OCI-LY3 (cell line): ENCODE data around the gene TMEM132D.

Experiments
- H2AFZ ChIP-seq: fragments of 200-600, 300-600 bp; shearing (Covaris generic); 2 replicates; pipeline ENCODE4 v1.6.0; 2014; ENCODE audit warnings: antibody characterized with exemption, low read depth, low read length
- H3K27ac ChIP-seq: fragments of 200-600, 300-600 bp; sonication (generic); 2 replicates; pipeline ENCODE4 v1.5.1; 2014; ENCODE audit warnings: mild to moderate bottlenecking, low read length, moderate library complexity, mixed read lengths
- H3K27me3 ChIP-seq: fragments of 200-600, 300-600 bp; sonication (generic); 2 replicates; pipeline ENCODE4 v1.6.1; 2014; ENCODE audit warnings: low read depth, low read length, mixed read lengths
- H3K36me3 ChIP-seq: fragments of 200-600, 300-600 bp; sonication (generic); replicated peaks from 2 replicates; pipeline ENCODE3; 2014; ENCODE audit warnings: low read depth, low read length, mixed read lengths
- H3K4me1 ChIP-seq: fragments of 300-600, 200-600 bp; sonication (generic); 2 replicates; pipeline ENCODE4 v1.6.1; 2014; ENCODE audit warnings: low read length, mixed read lengths
- H3K4me2 ChIP-seq: fragments of 200-600, 300-600 bp; sonication (generic); 2 replicates; pipeline ENCODE4 v1.6.1; 2014; ENCODE audit warnings: low read length, mixed read lengths
- H3K4me3 ChIP-seq: fragments of 300-600, 200-600 bp; sonication (generic); 2 replicates; pipeline ENCODE4 v1.5.1; 2014; ENCODE audit warnings: antibody characterized with exemption, mild to moderate bottlenecking, low read length, moderate library complexity
- H3K79me2 ChIP-seq: fragments of 300-600, 200-600 bp; shearing (Covaris generic); 2 replicates; pipeline ENCODE4 v1.6.1; 2014; ENCODE audit warnings: mild to moderate bottlenecking, low read length, mixed read lengths
- H3K9ac ChIP-seq: fragments of 300-600, 200-600 bp; shearing (Covaris generic); 2 replicates; pipeline ENCODE4 v1.6.0; 2014; ENCODE audit warnings: mild to moderate bottlenecking, low read length, moderate library complexity
- H3K9me3 ChIP-seq: fragments of 200-600, 300-600 bp; shearing (Covaris generic); 2 replicates; pipeline ENCODE4 v1.6.1; 2014; ENCODE audit warnings: low read length, mixed read lengths; ENCODE audit not compliant: insufficient read depth
- H4K20me1 ChIP-seq: fragments of 200-600, 300-600 bp; sonication (generic); 2 replicates; pipeline ENCODE4 v1.6.1; 2016; ENCODE audit warnings: low read length, mixed read lengths; ENCODE audit not compliant: insufficient read depth
- CTCF ChIP-seq: fragments of 200-600, 300-600 bp; sonication (generic); IDR thresholded peaks from 2 replicates; pipeline ENCODE4 v1.5.1; 2014; ENCODE audit warnings: antibody characterized with exemption, low read length, low read depth
- EZH2phosphoT487 ChIP-seq: fragments of 200-600 bp; shearing (Covaris generic); IDR thresholded peaks from 2 replicates; pipeline ENCODE4 v1.6.1; 2018; ENCODE audit warnings: antibody characterized with exemption, mixed run types, low read depth

The TMEM132D gene

GRCh38 chr12:129558036-129558435 is 345.8 kb downstream of the TMEM132D start:
- Histone ChIP-seq H3K9me3 (no peaks in the 10 kb centered on the region), H3K4me2 (no peak overlapping the region), H2AFZ (no peak overlapping the region), H3K9ac (no peak overlapping the region), H3K79me2 (no peaks in the 10 kb centered on the region), H3K27me3 (no peaks in the 10 kb centered on the region), H3K4me1 (no peaks in the 10 kb centered on the region), H3K36me3 (no peaks in the 10 kb centered on the region), H3K27ac (no peak overlapping the region), H3K4me3 (no peak overlapping the region), H4K20me1 (no peaks in the 10 kb centered on the region)
- no peak for TF ChIP-seq EZH2phosphoT487
- no peak for TF ChIP-seq CTCF

GRCh38 chr12:129556082-129556481 is 347.7 kb downstream of the TMEM132D start:
- no peaks in the 10 kb centered on the region for H4K20me1 ChIP-seq
- no peaks in the 10 kb centered on the region for H3K9me3 ChIP-seq
- H3K79me2 ChIP-seq: no peaks in the 10 kb centered on the region
- TF ChIP-seq CTCF (no peak), EZH2phosphoT487 (no peak)
- no peak overlapping the region for H3K9ac ChIP-seq
- no peak overlapping the region for H2AFZ ChIP-seq
- no peak overlapping the region for H3K4me2 ChIP-seq
- no peaks in the 10 kb centered on the region for H3K27me3 ChIP-seq
- no peaks in the 10 kb centered on the region for H3K4me1 ChIP-seq
- no peak overlapping the region for H3K4me3 ChIP-seq
- H3K27ac ChIP-seq: no peak overlapping the region
- no peaks in the 10 kb centered on the region for H3K36me3 ChIP-seq

GRCh38 chr12:129552996-129553750 is 350.7 kb downstream of the TMEM132D start:
- Histone ChIP-seq H3K4me1 (no peaks in the 10 kb centered on the region), H3K79me2 (no peaks in the 10 kb centered on the region), H3K4me3 (no peak overlapping the region), H3K27ac (no peak overlapping the region), H3K27me3 (no peaks in the 10 kb centered on the region), H3K36me3 (no peaks in the 10 kb centered on the region), H3K9me3 (no peaks in the 10 kb centered on the region), H4K20me1 (no peaks in the 10 kb centered on the region), H3K4me2 (no peak overlapping the region), H2AFZ (no peak overlapping the region), H3K9ac (no peak overlapping the region)
- no peak for TF ChIP-seq EZH2phosphoT487
- no peak for TF ChIP-seq CTCF

- H3K4me1 ChIP-seq: no peaks in the 10 kb centered on the region
- H3K4me3 ChIP-seq: no peak overlapping the region
- H3K36me3 ChIP-seq: no peaks in the 10 kb centered on the region
- H3K4me2 ChIP-seq: no peak overlapping the region
- H3K79me2 ChIP-seq: no peaks in the 10 kb centered on the region
- no peaks in the 10 kb centered on the region for H3K27me3 ChIP-seq
- H4K20me1 ChIP-seq: no peaks in the 10 kb centered on the region
- H2AFZ ChIP-seq: no peak overlapping the region
- H3K9me3 ChIP-seq: no peaks in the 10 kb centered on the region
- H3K9ac ChIP-seq: no peak overlapping the region
- TF ChIP-seq CTCF (no peak), EZH2phosphoT487 (no peak)
- no peak overlapping the region for H3K27ac ChIP-seq
Measured at GRCh38 chr12:129551441-129551840, 352.4 kb downstream of the TMEM132D start.
